ENCODE data around the gene FHL3. TPM values are rescaled to one million over a fixed set of nuclear protein-coding genes. Genes with fewer than 3 reads are reported as not detected.

FHL3 gene, protein sequence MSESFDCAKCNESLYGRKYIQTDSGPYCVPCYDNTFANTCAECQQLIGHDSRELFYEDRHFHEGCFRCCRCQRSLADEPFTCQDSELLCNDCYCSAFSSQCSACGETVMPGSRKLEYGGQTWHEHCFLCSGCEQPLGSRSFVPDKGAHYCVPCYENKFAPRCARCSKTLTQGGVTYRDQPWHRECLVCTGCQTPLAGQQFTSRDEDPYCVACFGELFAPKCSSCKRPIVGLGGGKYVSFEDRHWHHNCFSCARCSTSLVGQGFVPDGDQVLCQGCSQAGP
- 17.1 and 19.5 TPM in 2 replicates for total RNA-seq

DNA sequence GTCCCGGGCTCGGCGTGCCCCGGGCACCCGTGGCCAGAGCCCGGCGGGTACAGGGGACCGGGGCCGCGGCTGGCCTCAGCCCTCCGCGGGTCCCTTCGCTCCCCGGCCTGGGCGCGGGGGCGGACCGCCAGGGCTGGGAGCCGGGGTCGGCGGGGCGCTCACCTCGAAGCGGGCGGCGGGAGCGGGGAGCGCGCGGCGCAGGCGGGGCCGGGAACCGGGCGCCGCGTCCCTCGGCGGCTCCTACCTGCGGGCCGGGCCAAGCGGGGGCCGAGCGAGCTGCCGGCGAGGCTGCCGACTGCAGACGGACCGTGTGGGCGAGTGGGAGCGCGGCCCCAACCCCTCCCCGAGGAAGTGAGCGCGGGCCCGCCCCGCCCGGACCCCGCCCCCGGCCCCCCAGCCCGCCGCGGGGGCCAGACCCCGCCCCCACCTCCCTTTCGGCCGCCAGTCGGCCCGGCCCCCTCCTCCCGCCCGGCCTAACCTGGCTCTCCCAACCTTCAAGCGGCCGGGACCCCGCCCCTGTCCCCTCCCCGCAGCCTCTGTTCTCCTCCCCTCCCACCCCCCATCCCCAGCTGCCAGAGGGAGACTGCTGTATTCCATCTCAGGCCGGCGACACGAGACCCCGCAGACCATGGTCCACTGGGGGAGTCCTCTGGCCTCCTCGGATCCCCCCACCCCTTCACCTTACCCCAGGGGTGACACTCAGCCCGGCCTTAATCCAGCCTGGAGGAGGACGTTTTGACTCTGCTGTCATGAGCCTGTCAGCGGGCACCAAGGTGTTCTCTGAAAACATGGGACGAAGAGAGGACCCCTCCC lies at the start of gene FHL3:
TSS of gene FHL3 (minus strand) at position 320 of the 813 bp plus-strand sequence. CDS start 6,102 bp downstream, outside the sequence.

DNA sequence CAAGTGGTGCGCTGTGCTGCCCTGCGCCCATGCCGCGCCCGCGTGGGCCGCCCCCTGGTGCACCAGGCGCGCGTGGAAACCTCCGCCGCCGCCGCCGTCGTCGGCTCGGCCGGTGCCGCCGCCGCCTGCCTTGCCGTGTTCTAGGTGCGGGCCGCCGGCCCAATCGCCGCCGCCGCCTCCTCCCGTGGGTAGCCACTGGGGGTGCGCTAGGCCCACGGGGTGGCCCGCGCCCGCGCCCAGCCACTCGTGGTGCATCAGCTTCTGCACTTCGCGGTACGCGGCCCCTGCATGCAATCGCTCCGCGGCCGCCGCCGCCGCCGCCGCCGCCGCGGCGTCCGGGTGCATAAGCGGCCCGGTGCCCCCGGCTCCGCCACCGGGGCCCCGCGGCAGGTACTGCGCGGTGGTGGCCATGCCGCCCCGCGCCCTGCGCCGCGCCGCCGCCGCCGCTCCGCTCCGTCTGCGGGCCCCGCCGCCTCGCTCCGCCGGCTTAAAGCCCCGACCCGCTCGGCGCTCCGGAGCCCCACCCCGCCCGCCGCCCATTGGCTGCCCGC lies 41.1 kb upstream of the FHL3 start, which contains the start of gene POU3F1:
TSS of gene POU3F1 (minus strand) at position 461 of the 551 bp plus-strand sequence. CDS start at position 411, 50 bp downstream.

DNA sequence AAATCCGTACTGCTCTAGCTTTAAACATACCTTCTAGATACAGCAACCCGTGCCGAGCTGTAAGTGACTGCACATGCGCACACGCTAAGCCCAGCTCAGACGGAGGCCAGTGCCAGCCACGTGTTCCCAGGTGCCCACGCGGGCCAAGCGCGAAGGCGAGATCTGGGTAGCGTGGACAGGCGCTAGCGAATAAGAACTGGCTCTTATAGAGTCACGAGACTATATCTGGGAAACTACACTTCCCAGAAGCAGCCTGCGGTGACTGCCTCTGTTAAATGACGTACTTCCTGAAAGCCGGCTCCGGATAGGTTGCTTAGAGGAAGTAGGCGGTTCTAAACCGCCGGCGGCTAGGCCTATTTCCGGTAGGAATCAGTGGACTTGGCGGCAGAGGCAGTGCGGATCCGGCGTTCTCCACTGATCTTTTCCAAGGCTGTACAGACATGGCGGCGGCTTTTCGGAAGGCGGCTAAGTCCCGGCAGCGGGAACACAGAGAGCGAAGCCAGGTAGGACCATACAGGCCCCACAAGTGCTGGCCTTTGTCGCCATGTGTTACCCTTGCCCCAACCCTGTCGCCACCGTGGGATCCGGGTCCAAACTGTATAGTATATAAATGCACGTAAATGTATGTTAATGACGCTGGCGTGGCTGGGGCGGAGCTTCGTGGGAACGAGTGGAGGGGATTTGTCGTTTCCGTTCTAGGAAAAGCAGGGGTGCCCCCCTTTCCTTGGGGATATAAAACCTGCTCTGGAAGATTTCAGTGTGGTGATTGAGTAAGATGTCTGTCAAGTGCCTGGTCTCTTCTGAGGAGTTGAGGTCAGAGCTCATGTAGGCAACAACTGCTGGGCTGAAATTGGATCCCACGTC lies 7.3 kb upstream of the FHL3 start, which contains the start of gene UTP11:
TSS of gene UTP11 (plus strand) at position 372 of the 864 bp plus-strand sequence. CDS start at position 441, 69 bp downstream.

Other genes starting within 250 kb of the FHL3 start
- not detected in 2 replicates for gene EPHA10, start 240.4 kb downstream of the FHL3 start, total RNA-seq
- 0.15 and 0.78 TPM in 2 replicates for gene MANEAL, start 211.7 kb downstream of the FHL3 start, total RNA-seq
- 85.9 and 103 TPM in 2 replicates for gene C1orf122, start 197.7 kb downstream of the FHL3 start, total RNA-seq
- 29.6 and 33.6 TPM in 2 replicates for gene YRDC, start 197.3 kb downstream of the FHL3 start, total RNA-seq
- gene MTF1, start 145.9 kb downstream of the FHL3 start, total RNA-seq: 1.8 and 2.7 TPM in 2 replicates
- gene INPP5B, start 58.5 kb downstream of the FHL3 start, total RNA-seq: 5.6 and 5.9 TPM in 2 replicates
- 42.4 and 56.8 TPM in 2 replicates for gene SF3A3, start 15.5 kb downstream of the FHL3 start, total RNA-seq
- gene UTP11, start 7.2 kb upstream of the FHL3 start, total RNA-seq: 41.8 and 80.5 TPM in 2 replicates
- 0.86 and 0.87 TPM in 2 replicates for gene POU3F1, start 41.3 kb upstream of the FHL3 start, total RNA-seq

All from hair follicular keratinocyte (primary cell).